Raji (cell line): ENCODE results near the gene C13orf46.

Source experiments
- POLR2A ChIP-seq: IDR thresholded peaks from 2 replicates; pipeline ENCODE4 v1.6.1; 2011; ENCODE audit warnings: low read depth, low read length, control low read depth; ENCODE audit not compliant: insufficient read depth

Gene C13orf46

GRCh38 chr13:113914333-113915011 is 59.4 kb downstream of the C13orf46 start:
- TF ChIP-seq POLR2A = no peak

GRCh38 chr13:113912596-113912995 is 61.3 kb downstream of the C13orf46 start:
- no peak for TF ChIP-seq POLR2A

- TF ChIP-seq POLR2A = no peak
Measured at GRCh38 chr13:113907635-113908617, 66.0 kb downstream of the C13orf46 start.

GRCh38 chr13:113906571-113906970 is 67.3 kb downstream of the C13orf46 start:
- TF ChIP-seq POLR2A = no peak

- no peak for TF ChIP-seq POLR2A
Measured at GRCh38 chr13:113905942-113906341, 67.9 kb downstream of the C13orf46 start.

- TF ChIP-seq POLR2A = no peak
Measured at GRCh38 chr13:113905018-113905417, 68.9 kb downstream of the C13orf46 start.

- no peak for TF ChIP-seq POLR2A
Measured at GRCh38 chr13:113904411-113904810, 69.5 kb downstream of the C13orf46 start.

- no peak for TF ChIP-seq POLR2A
Measured at GRCh38 chr13:113903912-113904311, 70.0 kb downstream of the C13orf46 start.
